Keratinocyte (primary cell): Measurements from ENCODE around the gene ENKD1. TPM values are rescaled to one million over a fixed set of nuclear protein-coding genes. Genes with fewer than 3 reads are reported as not detected.

Experiments used
- DNase-seq: peaks from one replicate; pipeline ENCODE4 v3.0.0-alpha.2; 2011; ENCODE audit warnings: low read depth, missing footprints, low spot score
- FAIRE-seq: peaks from 2 replicates; lab custom pipeline; 2011; peaks lifted over from hg19 to GRCh38; lab: Jason Lieb, UNC
- H2AFZ ChIP-seq: 2 replicates; pipeline ENCODE4 v1.6.0; 2012; ENCODE audit warnings: low read length, control low read depth, inconsistent platforms; ENCODE audit not compliant: control insufficient read depth
- H3K27ac ChIP-seq: 2 replicates; pipeline ENCODE4 v1.5.1; 2011; ENCODE audit warnings: low read length; ENCODE audit not compliant: control insufficient read depth, insufficient read depth
- H3K27me3 ChIP-seq: 3 replicates; pipeline ENCODE4 v1.6.0; 2011; ENCODE audit warnings: low read length; ENCODE audit not compliant: control insufficient read depth, insufficient read depth; ENCODE audit errors: extremely low read depth
- H3K36me3 ChIP-seq, 2 experiments: 2 replicates in 1 of 2; 3 replicates in 1 of 2; pipeline ENCODE4 v1.5.1; 2011; ENCODE audit warnings: low read length in 2 of 2, mild to moderate bottlenecking in 1 of 2; ENCODE audit not compliant: control insufficient read depth in 2 of 2, insufficient read depth in 2 of 2; ENCODE audit errors: extremely low read depth in 1 of 2
- H3K4me1 ChIP-seq: 3 replicates; pipeline ENCODE4 v1.5.1; 2011; ENCODE audit warnings: low read length; ENCODE audit not compliant: control insufficient read depth, insufficient read depth; ENCODE audit errors: extremely low read depth
- H3K4me2 ChIP-seq: 3 replicates; pipeline ENCODE4 v1.6.0; 2011; ENCODE audit warnings: low read depth, low read length; ENCODE audit not compliant: control insufficient read depth, insufficient read depth; ENCODE audit errors: extremely low read depth
- H3K4me3 ChIP-seq, 3 experiments: fragments of 200-600 bp in 1 of 3; sonication (generic) in 1 of 3; 2 replicates in 2 of 3; 3 replicates in 1 of 3; pipeline ENCODE4 v1.5.1; 2011 to 2016; ENCODE audit warnings: low read length in 3 of 3, mild to moderate bottlenecking in 3 of 3, control low read depth in 2 of 3, inconsistent platforms in 1 of 3, low read depth in 1 of 3, mixed read lengths in 1 of 3, mixed run types in 1 of 3, moderate library complexity in 1 of 3; ENCODE audit not compliant: control insufficient read depth in 2 of 3, insufficient read depth in 2 of 3; ENCODE audit errors: extremely low read depth in 1 of 3
- H3K79me2 ChIP-seq: 2 replicates; pipeline ENCODE4 v1.6.0; 2012; ENCODE audit warnings: low read length; ENCODE audit not compliant: control insufficient read depth, insufficient read depth
- H3K9ac ChIP-seq: 3 replicates; pipeline ENCODE4 v1.6.0; 2011; ENCODE audit warnings: low read length; ENCODE audit not compliant: control insufficient read depth, insufficient read depth; ENCODE audit errors: extremely low read depth
- H3K9me1 ChIP-seq: 3 replicates; pipeline ENCODE4 v1.6.0; 2011; ENCODE audit warnings: low read length; ENCODE audit not compliant: control insufficient read depth, insufficient read depth; ENCODE audit errors: extremely low read depth
- H3K9me3 ChIP-seq: 2 replicates; pipeline ENCODE4 v1.5.1; 2012; ENCODE audit warnings: low read depth, low read length; ENCODE audit not compliant: control insufficient read depth
- H4K20me1 ChIP-seq: 3 replicates; pipeline ENCODE4 v1.6.0; 2011; ENCODE audit warnings: low read length; ENCODE audit not compliant: control insufficient read depth, insufficient read depth; ENCODE audit errors: extremely low read depth
- CTCF ChIP-seq, 3 experiments: IDR thresholded peaks in 1 of 3; conservative IDR thresholded peaks in 1 of 3; optimal IDR thresholded peaks in 1 of 3; 2 replicates in 2 of 3; 3 replicates in 1 of 3; pipeline versions ENCODE3 to v1.5.1; 2011; ENCODE audit warnings: low read length in 3 of 3, mild to moderate bottlenecking in 3 of 3, moderate library complexity in 2 of 3, control low read depth in 1 of 3, inconsistent platforms in 1 of 3; ENCODE audit not compliant: insufficient read depth in 2 of 3; ENCODE audit errors: extremely low read depth in 1 of 3
- EZH2 ChIP-seq: IDR thresholded peaks from one replicate; pipeline ENCODE4 v1.6.1; 2012; ENCODE audit warnings: inconsistent platforms, mild to moderate bottlenecking, low read length, moderate library complexity
- dilution Hi-C: fragments of 300-500 bp; cut with MboI; formaldehyde crosslinking; loops from one replicate; pipeline ENCODE4 v1.7.0; 2020; ENCODE audit warnings: low sequenced_read_pairs; ENCODE audit not compliant: extremely low pct_ligation_motif_present
- polyA plus RNA-seq, 5 experiments: library from polyadenylated mRNA; depleted of rRNA in 3 of 5; stranded (reverse) in 3 of 5; stranded (forward) in 1 of 5; unstranded in 1 of 5; fragments of >200 nt; gene quantifications; 1 replicate in 1 of 5; 2 replicates in 3 of 5; 3 replicates in 1 of 5; pipeline versions ENCODE4 v1.2.1 to v1.2.3, GENCODE V29; 2011 to 2012; ENCODE audit warnings: missing spikeins in 2 of 5, low read depth in 1 of 5, low replicate concordance in 1 of 5

ENKD1 gene
- polyA plus RNA-seq, 1 donor (not counting 4 experiments of a cell fraction or from before 2014, with no cell fraction given), result 4.4 TPM

GRCh38 chr16:67673712-67674580 lies 7.4 kb upstream of the ENKD1 start:
- DNase-seq (no peak), FAIRE-seq (peak; percentile 61)
- Histone ChIP-seq H3K79me2 (no peaks in the 10 kb centered on the region), H3K9ac (no peak overlapping the region), H2AFZ (no peak overlapping the region), H3K9me3 (no peaks in the 10 kb centered on the region), H3K4me2 (no peak overlapping the region), H3K27ac (no peak overlapping the region), H3K27me3 (no peaks in the 10 kb centered on the region), H3K36me3 (peaks cover 0 to 3% of the 10 kb centered on the region in 2 experiments), H3K9me1 (no peaks in the 10 kb centered on the region), H3K4me1 (peaks cover 13% of the 10 kb centered on the region), H3K4me3 (no peak overlapping the region), H4K20me1 (no peaks in the 10 kb centered on the region)
- dilution Hi-C loops, result no loop called here
- TF ChIP-seq CTCF (optimal IDR thresholded peaks at IDR 0.05 in 1 of 3, IDR thresholded peaks at IDR 0.05 in 1 of 3, conservative IDR thresholded peaks at IDR 0.05 in 1 of 3; ENCODE audit: extremely low read depth in 1 of 3, insufficient read depth in 2 of 3, low read length in 3 of 3) (no peak), EZH2 (no peak)

- dilution Hi-C loops, result no loop called here
- Histone ChIP-seq H3K4me3 (no peak overlapping the region), H4K20me1 (no peaks in the 10 kb centered on the region), H2AFZ (no peak overlapping the region), H3K9me3 (no peaks in the 10 kb centered on the region), H3K27me3 (no peaks in the 10 kb centered on the region), H3K9me1 (no peaks in the 10 kb centered on the region), H3K4me1 (peaks cover 13% of the 10 kb centered on the region), H3K79me2 (no peaks in the 10 kb centered on the region), H3K4me2 (no peak overlapping the region), H3K36me3 (peaks cover 0 to 3% of the 10 kb centered on the region in 2 experiments), H3K27ac (no peak overlapping the region), H3K9ac (no peak overlapping the region)
- DNase-seq, result no peak
- peak; percentile 89 for FAIRE-seq
- no peak for TF ChIP-seq EZH2
- TF ChIP-seq CTCF (optimal IDR thresholded peaks at IDR 0.05 in 1 of 3, IDR thresholded peaks at IDR 0.05 in 1 of 3, conservative IDR thresholded peaks at IDR 0.05 in 1 of 3; ENCODE audit: extremely low read depth in 1 of 3, insufficient read depth in 2 of 3, low read length in 3 of 3), result peak; percentile 81 to 88 (median 86)
Measured at GRCh38 chr16:67672739-67673662, 6.5 kb upstream of the ENKD1 start.
